OCI-LY7 (cell line): ENCODE data around the gene TMEM123. TPM values are rescaled to one million over a fixed set of nuclear protein-coding genes. Genes with fewer than 3 reads are reported as not detected.

Experiments
- BruUV-seq: library from RNA; stranded (reverse); fragments of 400-500 nt; replicated peaks from 2 replicates; lab custom pipeline; 2021; lab: Mats Ljungman, UMichigan
- CTCF ChIA-PET: fragments of 300-600 bp; sonication (Branson Sonifier 250); formaldehyde crosslinking; loops from one replicate; lab custom pipeline; 2022; ENCODE audit warnings: antibody characterized with exemption; ENCODE audit not compliant: unreplicated experiment; lab: Charles Lee
- POLR2A ChIA-PET: fragments of 300-600 bp; sonication (Branson Sonifier 250); formaldehyde crosslinking; loops from one replicate; lab custom pipeline; 2022; ENCODE audit warnings: antibody characterized with exemption; lab: Charles Lee
- DNase-seq: peaks from one replicate; pipeline ENCODE4 v3.0.0-alpha.2; 2015; ENCODE audit warnings: low spot score
- H2AFZ ChIP-seq: fragments of 200-600 bp; sonication (generic), shearing (Covaris generic); 2 replicates; pipeline ENCODE4 v1.6.1; 2014; ENCODE audit warnings: mild to moderate bottlenecking, antibody characterized with exemption, low read length, moderate library complexity
- H3K27ac ChIP-seq: fragments of 200-600 bp; sonication (generic); 2 replicates; pipeline ENCODE4 v1.5.1; 2014; ENCODE audit warnings: mixed run types, low read depth, mild to moderate bottlenecking, moderate library complexity, low read length, inconsistent platforms; ENCODE audit not compliant: poor library complexity, severe bottlenecking
- H3K36me3 ChIP-seq: fragments of 200-600 bp; sonication (generic); 2 replicates; pipeline ENCODE4 v1.6.1; 2014; ENCODE audit warnings: mild to moderate bottlenecking, antibody characterized with exemption, low read length, moderate library complexity, mixed read lengths; ENCODE audit not compliant: insufficient read depth
- H3K4me1 ChIP-seq: fragments of 200-600 bp; sonication (generic); 2 replicates; pipeline ENCODE4 v1.5.1; 2014; ENCODE audit warnings: mild to moderate bottlenecking, low read length; ENCODE audit not compliant: insufficient read depth, poor library complexity, severe bottlenecking
- H3K4me2 ChIP-seq: fragments of 200-600 bp; sonication (generic); 2 replicates; pipeline ENCODE4 v1.6.1; 2014; ENCODE audit warnings: mild to moderate bottlenecking, low read length
- H3K4me3 ChIP-seq: fragments of 200-600 bp; sonication (generic); 2 replicates; pipeline ENCODE4 v1.5.1; 2014; ENCODE audit warnings: mild to moderate bottlenecking, low read depth, low read length; ENCODE audit not compliant: poor library complexity, severe bottlenecking
- H3K79me2 ChIP-seq: fragments of 200-600 bp; sonication (generic); 2 replicates; pipeline ENCODE4 v1.6.1; 2016; ENCODE audit warnings: low read depth, mild to moderate bottlenecking, low read length, moderate library complexity, mixed read lengths; ENCODE audit not compliant: insufficient read depth
- H3K9me2 ChIP-seq: fragments of 200-600 bp; sonication (generic); 2 replicates; pipeline ENCODE4 v1.6.1; 2016; ENCODE audit warnings: mild to moderate bottlenecking, low read length, mixed read lengths; ENCODE audit not compliant: insufficient read depth
- H3K9me3 ChIP-seq: fragments of 200-600 bp; sonication (generic); 2 replicates; pipeline ENCODE4 v1.6.1; 2014; ENCODE audit warnings: mild to moderate bottlenecking, mixed run types, low read length, mixed read lengths
- H4K20me1 ChIP-seq: fragments of 200-600 bp; sonication (generic); 2 replicates; pipeline ENCODE4 v1.6.1; 2014; ENCODE audit warnings: mild to moderate bottlenecking, antibody characterized with exemption, low read length, moderate library complexity, mixed read lengths; ENCODE audit not compliant: insufficient read depth
- EZH2phosphoT487 ChIP-seq: fragments of 200-600 bp; sonication (generic); IDR thresholded peaks from 2 replicates; pipeline ENCODE4 v1.6.1; 2018; ENCODE audit warnings: low read depth, borderline replicate concordance, mild to moderate bottlenecking, mixed run types, antibody characterized with exemption, low read length, moderate library complexity, mixed read lengths
- intact Hi-C: fragments of 100-400 bp; cut with micrococcal nuclease; formaldehyde crosslinking; loops from one replicate; pipeline ENCODE4 v1.10.0; 2022; ENCODE audit not compliant: unreplicated experiment
- total RNA-seq, 2 experiments: library from RNA; depleted of rRNA in 1 of 2; stranded (reverse); fragments of >200 nt in 1 of 2; shearing (Covaris generic) in 1 of 2; gene quantifications; 2 replicates each; pipeline ENCODE4 v1.2.3, GENCODE V29; 2014 to 2022
- TF ChIP-seq, protein P1 (sequence below): fragments of 200-600 bp; sonication (generic); conservative IDR thresholded peaks from 2 replicates; pipeline ENCODE4 v1.5.1; 2014; ENCODE audit warnings: mild to moderate bottlenecking, antibody characterized with exemption, low read length, moderate library complexity, mixed read lengths

Gene TMEM123
- total RNA-seq, 2 experiments from 2014 or later: 127 to 232 TPM

DNA sequence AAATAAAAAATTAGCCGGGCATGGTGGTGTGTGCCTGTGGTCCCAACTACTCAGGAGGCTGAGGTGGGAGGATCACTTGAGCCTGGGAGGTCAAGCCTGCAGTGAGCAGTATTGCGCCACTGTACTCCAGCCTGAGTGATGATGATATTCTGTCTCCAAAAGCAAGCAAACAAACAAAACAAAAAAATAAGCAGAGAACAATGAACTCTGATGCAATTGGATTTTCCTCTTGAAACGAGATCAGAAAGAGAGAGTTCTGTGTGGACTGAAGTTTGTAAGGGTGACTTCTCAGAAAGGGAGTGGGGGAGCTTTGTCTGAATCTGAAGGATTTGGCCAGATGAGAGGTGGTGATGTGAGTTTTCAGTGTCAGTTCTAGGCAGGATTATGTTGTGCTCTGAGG lies 6.0 kb upstream of the TMEM123 start:
- Histone ChIP-seq H3K4me3 (no peak overlapping the region), H3K36me3 (no peaks in the 10 kb centered on the region), H3K4me1 (peaks cover 23% of the 10 kb centered on the region), H4K20me1 (no peaks in the 10 kb centered on the region), H3K27ac (no peak overlapping the region), H2AFZ (no peak overlapping the region), H3K79me2 (no peaks in the 10 kb centered on the region), H3K9me2 (no peaks in the 10 kb centered on the region), H3K4me2 (no peak overlapping the region), H3K9me3 (no peaks in the 10 kb centered on the region)
- ChIA-PET POLR2A (interaction anchor here (0.6 kb wide), 1 partner anchor 154 kb away, joined by 4 read pairs; no protein-coding TSS in a partner anchor), CTCF (no interaction called here)
- intact Hi-C loops: no loop called here
- DNase-seq: no peak
- no TSS peak for BruUV-seq
- TF ChIP-seq, protein P1, sequence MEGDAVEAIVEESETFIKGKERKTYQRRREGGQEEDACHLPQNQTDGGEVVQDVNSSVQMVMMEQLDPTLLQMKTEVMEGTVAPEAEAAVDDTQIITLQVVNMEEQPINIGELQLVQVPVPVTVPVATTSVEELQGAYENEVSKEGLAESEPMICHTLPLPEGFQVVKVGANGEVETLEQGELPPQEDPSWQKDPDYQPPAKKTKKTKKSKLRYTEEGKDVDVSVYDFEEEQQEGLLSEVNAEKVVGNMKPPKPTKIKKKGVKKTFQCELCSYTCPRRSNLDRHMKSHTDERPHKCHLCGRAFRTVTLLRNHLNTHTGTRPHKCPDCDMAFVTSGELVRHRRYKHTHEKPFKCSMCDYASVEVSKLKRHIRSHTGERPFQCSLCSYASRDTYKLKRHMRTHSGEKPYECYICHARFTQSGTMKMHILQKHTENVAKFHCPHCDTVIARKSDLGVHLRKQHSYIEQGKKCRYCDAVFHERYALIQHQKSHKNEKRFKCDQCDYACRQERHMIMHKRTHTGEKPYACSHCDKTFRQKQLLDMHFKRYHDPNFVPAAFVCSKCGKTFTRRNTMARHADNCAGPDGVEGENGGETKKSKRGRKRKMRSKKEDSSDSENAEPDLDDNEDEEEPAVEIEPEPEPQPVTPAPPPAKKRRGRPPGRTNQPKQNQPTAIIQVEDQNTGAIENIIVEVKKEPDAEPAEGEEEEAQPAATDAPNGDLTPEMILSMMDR: no peak
- no peak for TF ChIP-seq EZH2phosphoT487

DNA sequence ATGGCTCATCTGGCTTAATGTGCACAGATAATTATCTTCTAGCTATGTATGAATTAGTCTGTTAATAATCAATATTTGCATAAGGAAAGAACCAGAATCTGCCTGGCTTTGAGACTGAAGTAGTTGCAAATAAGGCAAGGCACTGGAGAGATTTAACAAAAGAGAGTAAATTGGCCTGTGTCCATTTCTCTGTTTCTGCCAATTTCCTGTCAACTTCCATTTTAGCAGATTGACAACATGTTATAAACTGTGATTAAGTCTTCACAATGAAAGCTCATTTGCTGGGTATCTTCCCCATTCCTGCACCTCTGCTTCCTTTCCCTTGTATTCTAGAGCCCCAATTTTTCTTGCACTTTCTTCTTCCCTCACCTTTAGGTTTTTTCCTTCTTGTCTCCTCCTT lies 5.3 kb upstream of the TMEM123 start:
- no peaks in the 10 kb centered on the region for H3K9me3 ChIP-seq
- CTCF ChIA-PET: no interaction called here
- H3K27ac ChIP-seq: no peak overlapping the region
- TF ChIP-seq, protein P1: no peak
- no peak for TF ChIP-seq EZH2phosphoT487
- POLR2A ChIA-PET: interaction anchor here (0.8 to 1.6 kb wide), 6 partner anchors 10 to 103 kb away, joined by 3 to 6 read pairs (median 4); no protein-coding TSS in a partner anchor
- intact Hi-C loops: no loop called here
- no peak overlapping the region for H3K4me2 ChIP-seq
- H4K20me1 ChIP-seq: no peaks in the 10 kb centered on the region
- H3K36me3 ChIP-seq: no peaks in the 10 kb centered on the region
- peaks cover 28% of the 10 kb centered on the region for H3K4me1 ChIP-seq
- H3K79me2 ChIP-seq: no peaks in the 10 kb centered on the region
- no peak overlapping the region for H2AFZ ChIP-seq
- no peak for DNase-seq
- H3K4me3 ChIP-seq: no peak overlapping the region
- no TSS peak for BruUV-seq
- H3K9me2 ChIP-seq: no peaks in the 10 kb centered on the region

DNA sequence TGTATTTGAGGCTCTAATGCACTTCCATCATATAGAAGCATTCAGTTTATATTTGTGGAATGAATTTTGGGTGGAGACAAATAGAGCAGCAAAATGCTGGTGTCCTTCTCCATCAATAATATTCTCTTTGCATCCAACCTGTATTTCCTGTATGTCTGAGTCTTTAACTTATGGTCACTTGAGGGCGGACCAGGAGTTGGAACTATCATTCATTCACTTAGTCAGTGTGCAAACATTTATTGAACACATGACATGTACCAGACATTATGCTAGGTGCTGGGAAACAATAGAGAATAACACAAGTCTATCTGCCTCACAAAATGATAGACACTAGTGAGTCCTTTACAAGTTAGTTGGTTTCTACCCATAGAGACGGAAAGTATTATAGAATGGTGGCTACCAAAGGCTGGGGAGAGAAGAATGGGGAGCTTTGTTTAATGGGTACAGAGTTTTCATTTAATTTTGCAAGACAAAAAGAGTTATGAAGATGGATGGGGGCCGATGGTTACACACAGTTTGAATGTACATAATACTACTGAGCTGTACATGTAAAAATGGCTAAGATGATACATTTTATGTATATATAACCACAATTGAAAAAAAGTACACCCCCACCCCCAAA lies 4.6 kb upstream of the TMEM123 start:
- Histone ChIP-seq H3K4me3 (no peak overlapping the region), H3K36me3 (no peaks in the 10 kb centered on the region), H3K9me2 (no peaks in the 10 kb centered on the region), H3K9me3 (no peaks in the 10 kb centered on the region), H3K79me2 (peaks cover 3% of the 10 kb centered on the region; the same call in 1 of the 2 replicates), H3K4me1 (peaks cover 28% of the 10 kb centered on the region), H4K20me1 (no peaks in the 10 kb centered on the region), H3K27ac (no peak overlapping the region), H3K4me2 (no peak overlapping the region), H2AFZ (no peak overlapping the region)
- BruUV-seq: no TSS peak
- no peak for TF ChIP-seq EZH2phosphoT487
- TF ChIP-seq, protein P1: no peak
- no peak for DNase-seq
- ChIA-PET POLR2A (interaction anchor here (0.6 to 1.6 kb wide), 8 partner anchors 9 to 103 kb away, joined by 3 to 6 read pairs (median 4); no protein-coding TSS in a partner anchor), CTCF (no interaction called here)
- intact Hi-C loops: no loop called here
